Trophoblast cell (in vitro differentiated cells and primary cell): ENCODE data around the gene CLK4.
"Not testable (repeated sequence)": the region's sequence is repeated elsewhere in the genome, so short reads cannot be mapped to it uniquely, and the experiment has no call there.

ENCODE experiments used
- DNase-seq, 2 donors: peaks; one replicate each; pipeline ENCODE4 v3.0.0-alpha.2; 2016
- H2AFZ ChIP-seq: 2 replicates; pipeline ENCODE4 v1.6.1; 2013; ENCODE audit warnings: low read length, moderate library complexity, mild to moderate bottlenecking; ENCODE audit not compliant: insufficient read depth, poor library complexity
- H2AK5ac ChIP-seq: 2 replicates; pipeline ENCODE4 v1.6.1; 2013; ENCODE audit warnings: mild to moderate bottlenecking, low read length
- H2BK120ac ChIP-seq: 2 replicates; pipeline ENCODE4 v1.6.1; 2013; ENCODE audit warnings: low read length, mild to moderate bottlenecking, moderate library complexity; ENCODE audit not compliant: insufficient read depth, poor library complexity
- H2BK12ac ChIP-seq: 2 replicates; pipeline ENCODE4 v1.6.1; 2013; ENCODE audit warnings: mild to moderate bottlenecking, low read length, moderate library complexity
- H2BK5ac ChIP-seq: 2 replicates; pipeline ENCODE4 v1.6.1; 2013; ENCODE audit warnings: low read length, low read depth, moderate library complexity, mild to moderate bottlenecking; ENCODE audit not compliant: poor library complexity
- H3K14ac ChIP-seq: 2 replicates; pipeline ENCODE4 v1.6.1; 2013; ENCODE audit warnings: mild to moderate bottlenecking, low read length
- H3K18ac ChIP-seq: 2 replicates; pipeline ENCODE4 v1.6.1; 2013; ENCODE audit warnings: mild to moderate bottlenecking, low read length
- H3K23ac ChIP-seq: 2 replicates; pipeline ENCODE4 v1.6.1; 2013; ENCODE audit warnings: low read length
- H3K27ac ChIP-seq: 2 replicates; pipeline ENCODE4 v1.5.1; 2013; ENCODE audit warnings: low read depth, mild to moderate bottlenecking, inconsistent platforms, low read length, moderate library complexity
- H3K27me3 ChIP-seq: 2 replicates; pipeline ENCODE4 v1.6.1; 2013; ENCODE audit warnings: inconsistent platforms, mild to moderate bottlenecking, low read length, moderate library complexity; ENCODE audit not compliant: insufficient read depth
- H3K36me3 ChIP-seq, 2 experiments: 1 replicate in 1 of 2; 2 replicates in 1 of 2; pipeline ENCODE4 v1.6.1; 2013; ENCODE audit warnings: low read length in 2 of 2, mild to moderate bottlenecking in 2 of 2, moderate library complexity in 1 of 2; ENCODE audit not compliant: insufficient read depth in 2 of 2, control insufficient read depth in 1 of 2
- H3K4ac ChIP-seq: 2 replicates; pipeline ENCODE4 v1.6.1; 2013; ENCODE audit warnings: low read depth, mild to moderate bottlenecking, low read length, moderate library complexity
- H3K4me1 ChIP-seq, 2 experiments: 1 replicate in 1 of 2; 2 replicates in 1 of 2; pipeline ENCODE4 v1.6.1; 2013; ENCODE audit warnings: low read length in 2 of 2, mild to moderate bottlenecking in 2 of 2, moderate library complexity in 1 of 2; ENCODE audit not compliant: insufficient read depth in 2 of 2, control insufficient read depth in 1 of 2
- H3K4me2 ChIP-seq: 2 replicates; pipeline ENCODE4 v1.6.1; 2013; ENCODE audit warnings: inconsistent platforms, mild to moderate bottlenecking, low read length, moderate library complexity
- H3K4me3 ChIP-seq: 2 replicates; pipeline ENCODE4 v1.5.1; 2013; ENCODE audit warnings: mild to moderate bottlenecking, low read depth, low read length, inconsistent platforms
- H3K79me1 ChIP-seq: one replicate; pipeline ENCODE4 v1.6.1; 2013; ENCODE audit warnings: low read length
- H3K79me2 ChIP-seq: 2 replicates; pipeline ENCODE4 v1.6.1; 2013; ENCODE audit warnings: low read length, mild to moderate bottlenecking; ENCODE audit not compliant: control insufficient read depth, insufficient read depth, poor library complexity
- H3K9ac ChIP-seq: 2 replicates; pipeline ENCODE4 v1.6.1; 2013; ENCODE audit warnings: mild to moderate bottlenecking, low read length
- H3K9me3 ChIP-seq: 2 replicates; pipeline ENCODE4 v1.6.1; 2013; ENCODE audit warnings: low read depth, mild to moderate bottlenecking, control low read depth, inconsistent platforms, low read length; ENCODE audit not compliant: insufficient read depth
- H4K12ac ChIP-seq: 2 replicates; pipeline ENCODE4 v1.6.1; 2013; ENCODE audit warnings: low read depth, mild to moderate bottlenecking, low read length, moderate library complexity
- H4K8ac ChIP-seq: 2 replicates; pipeline ENCODE4 v1.6.1; 2013; ENCODE audit warnings: low read depth, mild to moderate bottlenecking, low read length, moderate library complexity
- H4K91ac ChIP-seq: one replicate; pipeline ENCODE4 v1.6.1; 2013; ENCODE audit warnings: low read depth, mild to moderate bottlenecking, low read length, moderate library complexity
- WGBS: extraction: QIAGEN DNeasy Blood & Tissue Kit; methylation state at CpG from one replicate; pipeline ENCODE4 v1.1.7; 2013; ENCODE audit warnings: missing lambda C conversion rate; ENCODE audit not compliant: insufficient read length, insufficient coverage; ENCODE audit errors: extremely low coverage; 5-methylcytosine and 5-hydroxymethylcytosine counted together

CLK4 gene

GRCh38 chr5:178586396-178586795 lies 40.5 kb downstream of the CLK4 start:
- Histone ChIP-seq H2BK120ac (no peak overlapping the region), H2BK5ac (no peak overlapping the region), H3K79me1 (no peaks in the 10 kb centered on the region), H3K9me3 (peaks cover 8% of the 10 kb centered on the region), H3K4ac (no peak overlapping the region), H3K27me3 (peaks cover 17% of the 10 kb centered on the region), H3K79me2 (no peaks in the 10 kb centered on the region), H2AFZ (no peak overlapping the region), H3K18ac (no peak overlapping the region), H4K8ac (no peak overlapping the region), H3K4me2 (no peak overlapping the region), H3K4me3 (no peak overlapping the region), H4K91ac (no peak overlapping the region), H4K12ac (no peak overlapping the region), H2AK5ac (no peak overlapping the region), H3K14ac (no peak overlapping the region), H3K9ac (no peak overlapping the region), H3K27ac (no peak overlapping the region), H3K36me3 (no peaks in the 10 kb centered on the region), H2BK12ac (no peak overlapping the region), H3K4me1 (peaks cover 6 to 10% of the 10 kb centered on the region in 2 experiments), H3K23ac (no peak overlapping the region)
- WGBS: no CpG with 5 or more reads among the region's 2 CpGs
- no peak for DNase-seq

DNA sequence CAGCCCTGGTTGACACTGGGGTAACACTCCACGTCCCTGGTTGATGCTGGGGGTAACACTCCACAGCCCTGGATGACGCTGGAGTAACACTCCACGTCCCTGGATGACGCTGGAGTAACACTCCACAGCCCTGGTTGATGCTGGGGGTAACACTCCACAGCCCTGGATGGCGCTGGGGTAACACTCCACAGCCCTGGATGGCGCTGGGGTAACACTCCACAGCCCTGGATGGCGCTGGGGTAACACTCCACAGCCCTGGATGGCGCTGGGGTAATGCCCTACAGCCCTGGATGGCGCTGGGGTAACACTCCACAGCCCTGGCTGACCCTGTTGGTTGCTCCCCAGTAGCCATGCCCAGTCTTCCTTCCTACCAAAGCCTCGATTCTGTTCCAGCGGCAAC lies 41.4 kb downstream of the CLK4 start:
- not testable (repeated sequence) for H3K4me1 ChIP-seq, H4K8ac ChIP-seq, H3K27ac ChIP-seq, H3K23ac ChIP-seq, H2BK5ac ChIP-seq, H2AFZ ChIP-seq, H3K4me2 ChIP-seq, H3K79me2 ChIP-seq, H3K36me3 ChIP-seq, H2AK5ac ChIP-seq, H3K18ac ChIP-seq, H3K14ac ChIP-seq, H3K4ac ChIP-seq, H2BK120ac ChIP-seq, H4K91ac ChIP-seq, H2BK12ac ChIP-seq, H4K12ac ChIP-seq, H3K79me1 ChIP-seq, H3K9me3 ChIP-seq, H3K9ac ChIP-seq
- WGBS: no CpG with 5 or more reads among the region's 11 CpGs
- H3K4me3 ChIP-seq: peak overlapping the region; percentile 0
- H3K27me3 ChIP-seq: peaks cover 17% of the 10 kb centered on the region
- peak in 1 of 2 donors; percentile 6 for DNase-seq

DNA sequence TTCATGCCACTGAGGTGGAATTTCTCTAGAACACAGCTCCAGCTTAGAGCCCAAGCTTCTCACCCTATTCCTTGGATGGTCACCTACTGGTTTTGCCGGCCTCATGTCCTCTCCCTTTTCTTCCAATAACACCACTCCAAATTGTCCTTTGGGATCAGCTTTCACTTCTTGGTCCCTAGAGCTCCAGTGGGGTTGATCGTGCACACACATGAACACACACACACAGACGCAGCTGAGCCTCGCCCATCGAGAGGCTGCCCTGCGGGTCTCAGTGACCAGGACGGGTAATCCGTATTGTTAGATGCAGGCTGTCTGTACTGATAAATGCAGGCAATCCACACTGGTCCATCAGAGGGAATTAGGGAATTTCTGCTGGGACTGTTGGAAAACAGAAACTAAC lies 43.6 kb downstream of the CLK4 start:
- Histone ChIP-seq H4K91ac (no peak overlapping the region), H3K4me2 (no peak overlapping the region), H3K9ac (no peak overlapping the region), H4K8ac (no peak overlapping the region), H4K12ac (no peak overlapping the region), H3K9me3 (peaks cover 3% of the 10 kb centered on the region), H3K79me1 (no peaks in the 10 kb centered on the region), H2BK5ac (no peak overlapping the region), H3K23ac (no peak overlapping the region), H3K27me3 (peaks cover 5% of the 10 kb centered on the region), H2BK12ac (no peak overlapping the region), H3K27ac (no peak overlapping the region), H3K36me3 (no peaks in the 10 kb centered on the region), H2AFZ (no peak overlapping the region), H3K4me1 (no peaks in the 10 kb centered on the region), H2BK120ac (no peak overlapping the region), H3K14ac (no peak overlapping the region), H3K4me3 (no peak overlapping the region), H3K79me2 (no peaks in the 10 kb centered on the region), H3K4ac (no peak overlapping the region), H3K18ac (no peak overlapping the region), H2AK5ac (no peak overlapping the region)
- no CpG with 5 or more reads among the region's 8 CpGs for WGBS
- DNase-seq: no peak

GRCh38 chr5:178582291-178582690 lies 44.6 kb downstream of the CLK4 start:
- H2AK5ac ChIP-seq: no peak overlapping the region
- H2BK5ac ChIP-seq: no peak overlapping the region
- H3K4ac ChIP-seq: no peak overlapping the region
- H3K9ac ChIP-seq: no peak overlapping the region
- no peak overlapping the region for H4K91ac ChIP-seq
- H4K8ac ChIP-seq: no peak overlapping the region
- H3K36me3 ChIP-seq: no peaks in the 10 kb centered on the region
- no peak for DNase-seq
- H3K23ac ChIP-seq: no peak overlapping the region
- no peak overlapping the region for H3K4me2 ChIP-seq
- WGBS: no CpG with 5 or more reads among the region's 13 CpGs
- H3K4me3 ChIP-seq: peak overlapping the region; percentile 37
- H3K4me1 ChIP-seq: peaks cover 0 to 1% of the 10 kb centered on the region in 2 experiments
- no peak overlapping the region for H3K18ac ChIP-seq
- no peak overlapping the region for H3K27ac ChIP-seq
- H2AFZ ChIP-seq: no peak overlapping the region
- H3K27me3 ChIP-seq: no peaks in the 10 kb centered on the region
- no peak overlapping the region for H2BK120ac ChIP-seq
- no peaks in the 10 kb centered on the region for H3K79me1 ChIP-seq
- no peak overlapping the region for H3K14ac ChIP-seq
- H3K9me3 ChIP-seq: peaks cover 7% of the 10 kb centered on the region
- H4K12ac ChIP-seq: no peak overlapping the region
- H2BK12ac ChIP-seq: no peak overlapping the region
- no peaks in the 10 kb centered on the region for H3K79me2 ChIP-seq
